ENCODE results near the gene CENPX.

DNA sequence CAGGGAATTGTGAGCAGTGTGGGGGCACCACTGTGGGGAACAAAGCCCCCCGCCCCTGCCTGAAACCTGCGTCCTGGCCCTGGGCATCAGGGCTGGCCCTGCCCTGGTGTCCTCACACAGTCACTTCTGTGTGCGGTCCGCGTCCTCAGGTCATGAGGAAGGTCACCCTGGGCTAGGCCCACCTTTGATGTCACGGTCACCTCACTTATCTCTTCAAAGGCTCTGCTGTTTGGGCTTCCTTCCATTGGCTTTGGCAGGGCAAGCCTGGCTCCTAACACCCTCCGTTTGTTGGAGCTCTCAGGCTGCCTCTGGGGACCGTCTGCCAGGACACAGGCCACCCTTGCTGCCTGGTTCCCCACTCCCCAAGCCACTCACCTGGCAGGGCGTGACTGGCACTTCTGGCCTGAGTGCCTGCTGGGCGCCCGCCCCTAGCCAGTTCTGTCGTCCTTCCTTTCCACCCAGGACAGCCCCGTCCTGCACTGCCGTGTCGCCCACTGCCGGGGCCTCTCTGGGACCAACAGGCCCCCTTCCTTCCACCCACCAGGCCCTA is 8.8 kb downstream of the CENPX start:
- TF ChIP-seq, protein P1, sequence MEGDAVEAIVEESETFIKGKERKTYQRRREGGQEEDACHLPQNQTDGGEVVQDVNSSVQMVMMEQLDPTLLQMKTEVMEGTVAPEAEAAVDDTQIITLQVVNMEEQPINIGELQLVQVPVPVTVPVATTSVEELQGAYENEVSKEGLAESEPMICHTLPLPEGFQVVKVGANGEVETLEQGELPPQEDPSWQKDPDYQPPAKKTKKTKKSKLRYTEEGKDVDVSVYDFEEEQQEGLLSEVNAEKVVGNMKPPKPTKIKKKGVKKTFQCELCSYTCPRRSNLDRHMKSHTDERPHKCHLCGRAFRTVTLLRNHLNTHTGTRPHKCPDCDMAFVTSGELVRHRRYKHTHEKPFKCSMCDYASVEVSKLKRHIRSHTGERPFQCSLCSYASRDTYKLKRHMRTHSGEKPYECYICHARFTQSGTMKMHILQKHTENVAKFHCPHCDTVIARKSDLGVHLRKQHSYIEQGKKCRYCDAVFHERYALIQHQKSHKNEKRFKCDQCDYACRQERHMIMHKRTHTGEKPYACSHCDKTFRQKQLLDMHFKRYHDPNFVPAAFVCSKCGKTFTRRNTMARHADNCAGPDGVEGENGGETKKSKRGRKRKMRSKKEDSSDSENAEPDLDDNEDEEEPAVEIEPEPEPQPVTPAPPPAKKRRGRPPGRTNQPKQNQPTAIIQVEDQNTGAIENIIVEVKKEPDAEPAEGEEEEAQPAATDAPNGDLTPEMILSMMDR (IDR thresholded peaks at IDR 0.05; ENCODE audit: low read depth, low read length, poor library complexity, severe bottlenecking): no peak
- TF ChIP-seq EZH2phosphoT487 (IDR thresholded peaks at IDR 0.05; ENCODE audit: borderline replicate concordance, low read length): no peak

Measured in DOHH2 (cell line).